ENCODE results near the gene DCDC2B. TPM values are rescaled to one million over a fixed set of nuclear protein-coding genes. Genes with fewer than 3 reads are reported as not detected.

The DCDC2B gene
- total and polyA plus RNA-seq, 2 of the 13 experiments (the other 11 are each of a cell fraction or from before 2014, with no cell fraction given): not detected

DNA sequence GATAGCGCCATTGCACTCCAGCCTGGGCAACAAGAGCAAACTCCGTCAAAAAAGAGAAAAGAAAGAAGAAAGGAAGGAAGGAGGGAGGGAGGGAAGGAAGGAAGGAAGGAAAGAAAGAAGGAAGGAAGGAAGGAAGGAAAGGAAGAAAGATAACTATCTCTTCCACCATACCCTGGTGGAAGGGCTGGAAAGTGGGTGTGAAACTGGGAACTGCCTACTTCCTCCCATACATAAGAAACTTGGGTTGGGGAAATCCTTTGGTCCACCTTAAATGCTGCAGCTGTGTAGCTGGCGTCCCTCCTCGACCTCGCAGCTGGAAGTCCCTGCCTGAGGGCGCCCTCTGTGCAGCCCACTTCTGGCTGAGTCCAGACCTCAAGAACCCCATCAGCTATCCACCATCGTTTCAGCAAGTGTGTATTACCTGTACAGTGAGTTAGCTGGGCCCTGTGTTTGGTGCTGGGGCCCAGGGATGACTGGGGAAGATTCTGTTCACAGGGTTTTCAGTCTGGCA, 33.5 kb downstream of the DCDC2B start (continued):
- TF ChIP-seq ZSCAN25 (CRISPR knock-in tag; IDR thresholded peaks at IDR 0.05): no peak
- TF ChIP-seq, protein P1, sequence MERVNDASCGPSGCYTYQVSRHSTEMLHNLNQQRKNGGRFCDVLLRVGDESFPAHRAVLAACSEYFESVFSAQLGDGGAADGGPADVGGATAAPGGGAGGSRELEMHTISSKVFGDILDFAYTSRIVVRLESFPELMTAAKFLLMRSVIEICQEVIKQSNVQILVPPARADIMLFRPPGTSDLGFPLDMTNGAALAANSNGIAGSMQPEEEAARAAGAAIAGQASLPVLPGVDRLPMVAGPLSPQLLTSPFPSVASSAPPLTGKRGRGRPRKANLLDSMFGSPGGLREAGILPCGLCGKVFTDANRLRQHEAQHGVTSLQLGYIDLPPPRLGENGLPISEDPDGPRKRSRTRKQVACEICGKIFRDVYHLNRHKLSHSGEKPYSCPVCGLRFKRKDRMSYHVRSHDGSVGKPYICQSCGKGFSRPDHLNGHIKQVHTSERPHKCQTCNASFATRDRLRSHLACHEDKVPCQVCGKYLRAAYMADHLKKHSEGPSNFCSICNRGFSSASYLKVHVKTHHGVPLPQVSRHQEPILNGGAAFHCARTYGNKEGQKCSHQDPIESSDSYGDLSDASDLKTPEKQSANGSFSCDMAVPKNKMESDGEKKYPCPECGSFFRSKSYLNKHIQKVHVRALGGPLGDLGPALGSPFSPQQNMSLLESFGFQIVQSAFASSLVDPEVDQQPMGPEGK (CRISPR knock-in tag; IDR thresholded peaks at IDR 0.05): no peak
- no peak for TF ChIP-seq ZNF207 (IDR thresholded peaks at IDR 0.05; ENCODE audit: borderline replicate concordance)
- TF ChIP-seq GTF3A (CRISPR knock-in tag; conservative IDR thresholded peaks at IDR 0.05): no peak
- TF ChIP-seq YEATS4 (CRISPR knock-in tag; IDR thresholded peaks at IDR 0.05; ENCODE audit: borderline replicate concordance): no peak
- no peak for TF ChIP-seq JARID2 (CRISPR knock-in tag; IDR thresholded peaks at IDR 0.05; ENCODE audit: insufficient replicate concordance)
- TF ChIP-seq, protein P2, sequence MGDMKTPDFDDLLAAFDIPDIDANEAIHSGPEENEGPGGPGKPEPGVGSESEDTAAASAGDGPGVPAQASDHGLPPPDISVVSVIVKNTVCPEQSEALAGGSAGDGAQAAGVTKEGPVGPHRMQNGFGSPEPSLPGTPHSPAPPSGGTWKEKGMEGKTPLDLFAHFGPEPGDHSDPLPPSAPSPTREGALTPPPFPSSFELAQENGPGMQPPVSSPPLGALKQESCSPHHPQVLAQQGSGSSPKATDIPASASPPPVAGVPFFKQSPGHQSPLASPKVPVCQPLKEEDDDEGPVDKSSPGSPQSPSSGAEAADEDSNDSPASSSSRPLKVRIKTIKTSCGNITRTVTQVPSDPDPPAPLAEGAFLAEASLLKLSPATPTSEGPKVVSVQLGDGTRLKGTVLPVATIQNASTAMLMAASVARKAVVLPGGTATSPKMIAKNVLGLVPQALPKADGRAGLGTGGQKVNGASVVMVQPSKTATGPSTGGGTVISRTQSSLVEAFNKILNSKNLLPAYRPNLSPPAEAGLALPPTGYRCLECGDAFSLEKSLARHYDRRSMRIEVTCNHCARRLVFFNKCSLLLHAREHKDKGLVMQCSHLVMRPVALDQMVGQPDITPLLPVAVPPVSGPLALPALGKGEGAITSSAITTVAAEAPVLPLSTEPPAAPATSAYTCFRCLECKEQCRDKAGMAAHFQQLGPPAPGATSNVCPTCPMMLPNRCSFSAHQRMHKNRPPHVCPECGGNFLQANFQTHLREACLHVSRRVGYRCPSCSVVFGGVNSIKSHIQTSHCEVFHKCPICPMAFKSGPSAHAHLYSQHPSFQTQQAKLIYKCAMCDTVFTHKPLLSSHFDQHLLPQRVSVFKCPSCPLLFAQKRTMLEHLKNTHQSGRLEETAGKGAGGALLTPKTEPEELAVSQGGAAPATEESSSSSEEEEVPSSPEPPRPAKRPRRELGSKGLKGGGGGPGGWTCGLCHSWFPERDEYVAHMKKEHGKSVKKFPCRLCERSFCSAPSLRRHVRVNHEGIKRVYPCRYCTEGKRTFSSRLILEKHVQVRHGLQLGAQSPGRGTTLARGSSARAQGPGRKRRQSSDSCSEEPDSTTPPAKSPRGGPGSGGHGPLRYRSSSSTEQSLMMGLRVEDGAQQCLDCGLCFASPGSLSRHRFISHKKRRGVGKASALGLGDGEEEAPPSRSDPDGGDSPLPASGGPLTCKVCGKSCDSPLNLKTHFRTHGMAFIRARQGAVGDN (CRISPR knock-in tag; IDR thresholded peaks at IDR 0.05): peak; percentile 35; the same call in 1 of the 2 replicates
- TF ChIP-seq NFKBIZ (CRISPR knock-in tag; IDR thresholded peaks at IDR 0.05): no peak
- TF ChIP-seq, protein P3, sequence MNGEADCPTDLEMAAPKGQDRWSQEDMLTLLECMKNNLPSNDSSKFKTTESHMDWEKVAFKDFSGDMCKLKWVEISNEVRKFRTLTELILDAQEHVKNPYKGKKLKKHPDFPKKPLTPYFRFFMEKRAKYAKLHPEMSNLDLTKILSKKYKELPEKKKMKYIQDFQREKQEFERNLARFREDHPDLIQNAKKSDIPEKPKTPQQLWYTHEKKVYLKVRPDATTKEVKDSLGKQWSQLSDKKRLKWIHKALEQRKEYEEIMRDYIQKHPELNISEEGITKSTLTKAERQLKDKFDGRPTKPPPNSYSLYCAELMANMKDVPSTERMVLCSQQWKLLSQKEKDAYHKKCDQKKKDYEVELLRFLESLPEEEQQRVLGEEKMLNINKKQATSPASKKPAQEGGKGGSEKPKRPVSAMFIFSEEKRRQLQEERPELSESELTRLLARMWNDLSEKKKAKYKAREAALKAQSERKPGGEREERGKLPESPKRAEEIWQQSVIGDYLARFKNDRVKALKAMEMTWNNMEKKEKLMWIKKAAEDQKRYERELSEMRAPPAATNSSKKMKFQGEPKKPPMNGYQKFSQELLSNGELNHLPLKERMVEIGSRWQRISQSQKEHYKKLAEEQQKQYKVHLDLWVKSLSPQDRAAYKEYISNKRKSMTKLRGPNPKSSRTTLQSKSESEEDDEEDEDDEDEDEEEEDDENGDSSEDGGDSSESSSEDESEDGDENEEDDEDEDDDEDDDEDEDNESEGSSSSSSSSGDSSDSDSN (CRISPR knock-in tag; IDR thresholded peaks at IDR 0.05): 0 out of 2 replicates have a peak, but pooled peaks have one; percentile 29
- TF ChIP-seq, protein P4, sequence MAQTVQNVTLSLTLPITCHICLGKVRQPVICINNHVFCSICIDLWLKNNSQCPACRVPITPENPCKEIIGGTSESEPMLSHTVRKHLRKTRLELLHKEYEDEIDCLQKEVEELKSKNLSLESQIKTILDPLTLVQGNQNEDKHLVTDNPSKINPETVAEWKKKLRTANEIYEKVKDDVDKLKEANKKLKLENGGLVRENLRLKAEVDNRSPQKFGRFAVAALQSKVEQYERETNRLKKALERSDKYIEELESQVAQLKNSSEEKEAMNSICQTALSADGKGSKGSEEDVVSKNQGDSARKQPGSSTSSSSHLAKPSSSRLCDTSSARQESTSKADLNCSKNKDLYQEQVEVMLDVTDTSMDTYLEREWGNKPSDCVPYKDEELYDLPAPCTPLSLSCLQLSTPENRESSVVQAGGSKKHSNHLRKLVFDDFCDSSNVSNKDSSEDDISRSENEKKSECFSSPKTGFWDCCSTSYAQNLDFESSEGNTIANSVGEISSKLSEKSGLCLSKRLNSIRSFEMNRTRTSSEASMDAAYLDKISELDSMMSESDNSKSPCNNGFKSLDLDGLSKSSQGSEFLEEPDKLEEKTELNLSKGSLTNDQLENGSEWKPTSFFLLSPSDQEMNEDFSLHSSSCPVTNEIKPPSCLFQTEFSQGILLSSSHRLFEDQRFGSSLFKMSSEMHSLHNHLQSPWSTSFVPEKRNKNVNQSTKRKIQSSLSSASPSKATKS (CRISPR knock-in tag; IDR thresholded peaks at IDR 0.05): no peak
- no peak for TF ChIP-seq ZNF343 (CRISPR knock-in tag; IDR thresholded peaks at IDR 0.05)
- TF ChIP-seq, protein P5, sequence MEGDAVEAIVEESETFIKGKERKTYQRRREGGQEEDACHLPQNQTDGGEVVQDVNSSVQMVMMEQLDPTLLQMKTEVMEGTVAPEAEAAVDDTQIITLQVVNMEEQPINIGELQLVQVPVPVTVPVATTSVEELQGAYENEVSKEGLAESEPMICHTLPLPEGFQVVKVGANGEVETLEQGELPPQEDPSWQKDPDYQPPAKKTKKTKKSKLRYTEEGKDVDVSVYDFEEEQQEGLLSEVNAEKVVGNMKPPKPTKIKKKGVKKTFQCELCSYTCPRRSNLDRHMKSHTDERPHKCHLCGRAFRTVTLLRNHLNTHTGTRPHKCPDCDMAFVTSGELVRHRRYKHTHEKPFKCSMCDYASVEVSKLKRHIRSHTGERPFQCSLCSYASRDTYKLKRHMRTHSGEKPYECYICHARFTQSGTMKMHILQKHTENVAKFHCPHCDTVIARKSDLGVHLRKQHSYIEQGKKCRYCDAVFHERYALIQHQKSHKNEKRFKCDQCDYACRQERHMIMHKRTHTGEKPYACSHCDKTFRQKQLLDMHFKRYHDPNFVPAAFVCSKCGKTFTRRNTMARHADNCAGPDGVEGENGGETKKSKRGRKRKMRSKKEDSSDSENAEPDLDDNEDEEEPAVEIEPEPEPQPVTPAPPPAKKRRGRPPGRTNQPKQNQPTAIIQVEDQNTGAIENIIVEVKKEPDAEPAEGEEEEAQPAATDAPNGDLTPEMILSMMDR (CRISPR knock-in tag; IDR thresholded peaks at IDR 0.05): peak; percentile 61
- TF ChIP-seq ZNF749 (CRISPR knock-in tag; IDR thresholded peaks at IDR 0.05; ENCODE audit: borderline replicate concordance): no peak
